GM21737 (cell line): ENCODE data around the gene ABCA4.

ENCODE experiments used
- ATAC-seq: cut with Tn5 transposase; IDR thresholded peaks from one replicate; pipeline ENCODE4 v1.9.1; 2021; ENCODE audit warnings: mild to moderate bottlenecking, moderate library complexity; ENCODE audit not compliant: unreplicated experiment

The ABCA4 gene

DNA sequence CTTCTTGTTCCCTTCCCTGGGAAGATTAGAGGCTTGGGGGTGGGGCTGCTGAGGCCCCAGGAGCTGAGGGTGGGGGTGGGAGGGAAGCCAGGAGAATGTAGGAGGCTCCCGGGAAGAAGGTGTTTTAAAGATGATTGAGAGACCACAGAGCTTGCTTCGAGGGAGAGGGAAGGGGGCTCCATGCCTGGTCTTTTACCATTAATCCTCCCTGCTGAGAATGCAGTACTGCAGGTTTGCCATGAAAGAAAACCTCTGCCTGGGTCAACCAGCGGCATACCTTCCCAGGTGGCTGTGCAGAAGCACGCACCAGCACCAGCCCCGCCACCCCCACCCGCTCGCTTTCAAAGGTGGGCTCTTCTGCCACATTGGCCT, 15.4 kb downstream of the ABCA4 start:
- ATAC-seq = no peak

DNA sequence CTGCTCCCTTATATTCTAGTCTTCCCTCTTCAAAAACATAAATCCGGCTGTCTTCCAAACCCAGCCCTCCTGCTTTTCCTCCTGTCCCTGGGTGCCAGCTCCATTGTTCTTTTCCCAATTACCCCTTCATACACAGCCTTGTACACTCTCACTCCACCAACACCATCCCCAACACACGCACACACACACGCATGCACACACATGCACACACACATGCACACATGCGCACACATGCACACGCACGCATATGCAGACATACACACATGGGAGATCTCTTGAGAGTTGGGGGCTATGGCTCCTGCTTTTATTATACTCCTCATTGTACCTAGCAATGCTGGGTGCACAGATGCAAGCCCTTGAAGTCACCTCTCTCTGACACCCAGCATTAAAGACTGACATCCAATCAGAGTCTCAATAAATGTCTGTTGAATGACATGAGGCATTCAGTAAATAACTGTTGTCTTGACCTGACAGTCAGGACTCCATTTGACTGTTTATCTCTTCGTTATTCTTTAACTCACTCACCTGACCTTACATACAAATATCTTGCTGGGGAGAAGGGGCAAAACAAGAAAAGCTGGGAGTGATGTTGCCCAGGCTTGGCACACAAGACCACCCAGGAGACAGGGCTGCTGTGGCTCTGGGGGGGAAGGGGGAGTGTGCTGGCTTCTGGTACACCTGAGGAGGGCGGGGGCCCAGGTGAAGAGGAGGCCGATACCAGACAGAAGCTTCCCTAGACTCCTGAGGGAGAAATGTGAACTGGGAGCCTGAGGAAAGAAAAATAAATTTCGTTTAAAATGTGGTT, 16.0 kb downstream of the ABCA4 start:
- ATAC-seq = no peak

DNA sequence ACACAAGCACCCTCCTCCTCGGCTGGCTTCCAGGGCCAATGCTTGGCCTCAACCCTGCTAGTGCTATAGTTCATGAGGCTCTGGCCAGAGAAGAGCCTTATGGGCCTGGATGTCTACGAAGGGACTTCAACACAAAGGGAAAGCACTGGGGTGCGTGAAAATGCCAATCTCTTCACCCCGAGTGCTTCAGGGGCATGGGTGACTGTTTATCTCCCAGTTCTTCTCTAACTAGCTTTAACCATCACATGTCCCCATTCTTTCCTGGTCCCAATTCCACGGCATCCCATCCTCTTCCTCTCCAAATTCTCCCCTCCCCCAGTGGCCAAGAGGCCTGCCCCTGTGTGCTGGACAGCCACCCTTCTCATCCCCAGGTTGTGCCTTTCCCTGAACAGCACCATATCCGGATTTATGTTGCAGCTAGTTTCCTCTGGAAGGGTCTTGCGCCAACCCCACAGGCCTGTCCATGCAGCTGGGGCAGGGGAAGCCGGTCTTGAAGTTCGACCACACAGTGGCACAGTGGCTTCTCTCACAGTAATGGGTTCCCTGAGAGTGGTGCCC, 16.7 kb downstream of the ABCA4 start:
- no peak for ATAC-seq

DNA sequence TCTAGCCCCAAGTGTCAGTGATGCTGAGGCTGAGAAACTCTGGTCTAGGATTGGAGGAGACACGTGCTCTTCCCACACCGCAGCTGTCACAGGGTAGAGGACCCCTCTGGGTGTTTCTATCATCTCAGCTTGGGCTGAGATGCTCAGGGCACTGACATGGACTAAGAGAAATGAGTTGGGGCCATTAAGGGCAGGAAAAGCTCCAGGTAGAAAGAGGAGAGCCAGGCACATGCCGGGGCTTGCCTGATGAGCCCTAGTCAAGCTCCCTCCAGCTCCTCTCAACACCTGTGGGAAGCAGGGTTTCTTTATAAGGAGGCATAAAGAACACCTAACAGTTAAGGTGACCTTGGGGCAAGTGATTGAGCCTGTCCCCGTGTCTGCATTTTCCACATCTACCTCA, 17.3 kb downstream of the ABCA4 start:
- no peak for ATAC-seq

DNA sequence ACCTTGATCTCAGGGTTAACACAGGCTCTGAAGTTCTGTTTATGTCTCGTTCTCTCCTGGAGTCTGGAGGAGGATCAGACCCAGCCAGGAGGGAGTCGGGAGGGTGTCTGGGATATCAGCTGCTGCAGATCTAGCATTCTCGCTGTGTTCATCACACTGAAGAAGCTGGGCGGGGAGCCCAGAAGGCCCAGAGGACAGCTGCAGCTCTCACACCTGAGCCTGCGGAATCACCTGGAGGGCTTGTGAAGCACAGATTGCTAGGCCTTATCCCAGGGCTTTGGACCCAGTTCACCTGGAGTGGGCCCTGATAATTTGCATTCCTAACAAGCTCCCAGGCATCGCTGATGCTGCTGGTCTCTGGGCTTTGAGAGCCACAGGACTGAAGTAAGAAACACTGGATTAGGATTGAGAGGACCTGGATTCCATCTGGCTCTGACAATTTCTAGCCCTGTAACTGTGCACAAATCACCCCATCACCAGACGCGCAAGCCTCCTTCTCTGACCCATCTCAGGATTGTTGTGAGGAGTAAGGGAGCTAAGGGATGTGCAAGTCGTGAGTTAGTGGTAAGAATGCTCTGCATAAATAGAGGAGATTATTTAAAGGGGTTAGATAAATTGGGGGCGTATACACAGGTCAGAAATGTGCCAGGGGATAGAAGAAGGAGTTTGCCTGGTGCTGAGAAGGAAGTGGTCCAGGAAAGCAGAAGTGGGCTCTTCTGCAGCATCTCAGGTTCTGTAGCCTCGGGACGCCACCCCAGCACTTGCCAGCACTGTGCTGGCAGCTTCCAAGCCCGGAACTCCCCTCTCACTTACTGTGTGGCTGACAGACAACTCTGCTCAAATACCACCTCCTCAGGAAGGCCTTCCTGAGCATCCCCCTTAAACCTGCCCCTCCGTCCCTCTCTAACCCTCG, 19.1 kb downstream of the ABCA4 start:
- ATAC-seq = no peak

DNA sequence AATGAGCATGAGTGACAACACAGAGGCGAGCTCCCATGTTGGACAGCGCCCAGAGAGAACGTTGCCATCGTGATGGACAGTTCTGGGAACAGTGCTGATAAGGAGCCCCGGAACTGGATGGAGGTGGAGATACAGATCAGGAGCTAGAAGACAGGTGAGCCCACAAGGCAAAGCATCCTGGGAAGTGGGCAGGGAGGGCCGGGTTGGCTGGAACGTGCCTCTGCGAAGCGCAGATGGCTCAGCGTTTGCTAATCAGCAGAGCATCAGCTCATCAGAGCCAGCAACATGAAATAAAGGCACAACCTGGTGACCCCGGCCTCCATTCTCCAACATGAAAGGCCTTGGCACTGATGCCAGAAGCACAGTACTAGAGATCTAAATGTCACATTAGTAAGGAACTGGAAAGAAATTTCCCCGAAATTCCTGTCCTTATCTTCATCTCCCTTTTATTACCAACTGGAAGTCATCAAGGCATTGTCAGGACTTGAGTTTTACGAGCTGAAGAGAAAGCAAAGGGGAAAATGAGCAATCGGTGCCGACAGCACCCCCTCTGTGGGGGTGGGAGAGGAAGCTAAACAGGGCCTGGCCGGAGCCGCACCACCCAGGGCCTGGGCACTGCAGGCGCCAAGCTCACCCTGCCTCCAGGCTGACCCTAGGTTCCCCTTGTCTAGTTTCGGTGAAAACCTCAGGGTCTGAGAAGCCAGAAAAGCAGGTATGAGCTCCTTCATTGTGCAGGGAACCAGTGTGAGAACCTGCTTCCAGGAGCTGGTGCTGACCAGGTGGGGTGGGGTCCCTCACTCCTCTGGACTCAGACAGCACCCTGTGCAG, 19.9 kb downstream of the ABCA4 start:
- ATAC-seq = no peak

DNA sequence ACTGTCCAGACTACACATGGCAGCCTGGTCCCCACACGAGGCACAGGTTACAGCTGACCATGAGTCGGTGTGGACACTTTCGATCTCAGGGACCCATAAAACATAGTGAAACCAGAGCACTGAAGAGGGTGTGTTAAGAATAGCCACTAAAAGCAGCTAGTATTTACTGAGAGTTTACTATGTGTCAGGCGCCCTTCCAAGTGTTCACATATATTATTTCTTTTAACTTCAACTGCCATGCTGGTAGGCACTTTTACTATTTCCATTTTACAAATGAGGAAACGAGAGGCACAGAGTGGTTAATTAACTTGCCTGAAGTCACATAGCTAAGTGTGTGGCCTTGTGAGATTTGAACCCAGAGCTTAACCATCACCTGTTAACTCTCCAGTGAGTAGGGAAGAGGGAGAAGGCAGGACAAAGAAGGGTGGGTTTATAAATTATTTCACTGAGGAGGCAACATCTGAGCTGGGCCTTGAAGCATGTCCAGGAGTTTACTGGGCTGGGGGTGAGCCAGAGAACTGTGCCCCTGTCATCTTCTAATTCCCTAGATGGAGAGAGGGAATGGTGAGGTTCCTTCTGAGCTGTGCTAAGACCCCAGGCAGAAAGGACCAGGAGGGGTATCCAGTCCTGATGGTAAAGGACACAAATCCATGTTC, 20.7 kb downstream of the ABCA4 start:
- ATAC-seq = no peak

DNA sequence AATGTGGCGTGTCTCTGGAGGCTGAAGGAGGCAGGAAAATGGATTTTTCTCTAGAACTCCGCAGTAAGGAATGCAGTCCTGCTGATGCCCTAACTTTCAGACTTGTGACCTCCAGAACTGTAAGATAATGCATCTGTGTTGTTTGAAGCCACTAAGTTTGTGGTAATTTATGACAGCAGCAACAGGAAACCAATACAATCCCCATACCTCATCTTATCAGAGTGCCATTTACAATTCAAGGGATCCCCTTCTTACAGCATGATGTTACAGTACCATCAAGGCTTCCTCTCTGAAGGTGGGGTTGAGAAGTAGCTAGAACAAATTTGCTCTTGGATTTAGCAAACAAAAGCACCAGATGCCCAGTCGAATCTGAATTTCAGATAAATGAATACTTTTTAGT, 21.6 kb downstream of the ABCA4 start:
- no peak for ATAC-seq

DNA sequence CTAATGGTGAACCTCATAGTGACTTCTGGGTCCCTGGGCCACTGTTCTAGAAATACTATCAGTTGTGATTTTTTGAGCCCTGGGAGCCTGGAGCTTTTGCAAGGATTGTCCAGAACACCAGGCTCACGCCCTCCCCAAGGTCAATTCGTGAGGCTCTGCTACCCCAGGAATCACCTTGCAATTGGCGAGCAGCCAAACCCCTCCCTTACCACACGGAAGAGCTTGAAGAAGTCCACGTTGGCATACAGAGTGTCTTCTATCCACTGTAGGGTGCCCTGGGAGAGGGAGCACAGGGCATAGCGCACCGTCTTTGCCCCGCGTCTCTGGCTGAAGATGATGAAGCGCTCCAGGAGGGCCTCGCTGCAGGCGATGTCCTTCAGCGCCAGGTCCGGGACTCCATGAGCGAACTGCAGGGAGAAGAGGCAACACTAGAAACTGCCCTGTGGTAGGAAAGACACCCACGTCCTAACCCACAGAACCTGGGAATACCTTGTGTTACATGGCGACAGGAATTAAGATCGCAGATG, 22.3 kb downstream of the ABCA4 start:
- ATAC-seq = no peak

DNA sequence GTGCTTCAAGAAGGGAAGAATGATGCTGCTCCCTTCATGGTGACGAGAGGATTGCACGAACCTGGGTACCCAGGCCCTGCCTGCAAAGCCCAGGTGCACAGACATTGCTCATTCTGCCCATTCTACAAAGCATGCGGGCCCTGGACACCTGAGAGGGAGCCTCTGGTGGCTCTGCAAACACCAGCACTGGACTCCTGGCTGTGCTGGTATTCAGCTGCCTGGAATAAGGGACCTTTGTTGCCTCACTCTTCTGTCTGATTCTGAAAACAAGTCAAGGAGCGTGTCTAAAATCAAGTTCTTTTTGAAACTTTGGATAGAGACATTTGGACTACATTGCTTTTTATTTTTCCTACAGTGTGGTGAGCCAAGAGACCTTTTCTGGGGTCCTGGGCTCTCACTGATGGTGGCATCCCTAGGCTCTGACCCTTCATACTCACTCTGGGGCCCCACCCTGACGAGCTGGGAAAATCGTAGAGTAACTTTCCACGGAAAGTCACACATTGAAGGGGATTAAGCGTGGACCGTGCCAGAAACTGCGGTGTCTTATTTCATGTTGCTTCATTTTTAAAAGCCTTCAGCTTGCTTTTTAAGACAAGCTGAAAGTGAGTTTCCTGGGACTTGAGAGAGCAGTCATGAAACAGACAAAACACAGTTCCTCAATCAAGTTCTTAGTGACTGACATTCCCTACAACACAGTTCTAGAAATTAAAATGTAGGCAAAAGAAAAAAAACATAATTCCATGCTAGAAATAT, 24.0 kb downstream of the ABCA4 start:
- no peak for ATAC-seq

DNA sequence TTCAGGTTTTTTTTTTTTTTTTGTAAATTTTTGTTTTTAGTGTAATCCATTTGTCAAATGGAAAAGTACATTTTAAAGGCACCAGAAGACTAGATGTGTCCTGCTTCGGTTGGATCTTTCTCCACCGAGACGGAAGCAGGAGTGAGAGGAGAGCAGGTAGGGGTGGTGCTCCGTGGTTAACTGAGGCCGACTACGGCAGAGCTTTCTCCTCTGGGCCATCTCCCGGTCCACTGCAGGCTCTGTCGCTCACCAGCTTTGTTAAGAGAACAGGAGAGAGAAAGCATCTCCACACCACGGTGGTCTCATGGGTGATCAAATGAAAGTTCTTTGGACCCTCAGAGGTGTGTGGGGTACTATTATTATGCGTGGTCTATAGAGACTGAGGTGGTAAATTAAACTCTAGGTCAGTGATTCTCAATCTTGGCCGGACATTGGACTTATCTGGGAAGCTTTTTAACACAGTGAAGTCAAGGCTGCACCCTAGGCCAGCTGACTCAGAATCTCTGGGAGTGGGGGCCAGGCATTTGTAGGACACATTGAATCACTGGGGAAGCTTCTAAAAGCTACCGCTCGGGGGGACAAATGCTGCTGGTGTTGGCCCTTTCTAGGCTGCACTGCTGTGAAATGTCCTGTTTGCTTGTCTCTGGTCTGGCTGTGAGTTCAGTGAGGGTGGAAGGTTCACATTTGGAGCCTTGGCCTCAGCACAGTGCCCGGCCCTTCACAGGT, 25.0 kb downstream of the ABCA4 start:
- no peak for ATAC-seq

DNA sequence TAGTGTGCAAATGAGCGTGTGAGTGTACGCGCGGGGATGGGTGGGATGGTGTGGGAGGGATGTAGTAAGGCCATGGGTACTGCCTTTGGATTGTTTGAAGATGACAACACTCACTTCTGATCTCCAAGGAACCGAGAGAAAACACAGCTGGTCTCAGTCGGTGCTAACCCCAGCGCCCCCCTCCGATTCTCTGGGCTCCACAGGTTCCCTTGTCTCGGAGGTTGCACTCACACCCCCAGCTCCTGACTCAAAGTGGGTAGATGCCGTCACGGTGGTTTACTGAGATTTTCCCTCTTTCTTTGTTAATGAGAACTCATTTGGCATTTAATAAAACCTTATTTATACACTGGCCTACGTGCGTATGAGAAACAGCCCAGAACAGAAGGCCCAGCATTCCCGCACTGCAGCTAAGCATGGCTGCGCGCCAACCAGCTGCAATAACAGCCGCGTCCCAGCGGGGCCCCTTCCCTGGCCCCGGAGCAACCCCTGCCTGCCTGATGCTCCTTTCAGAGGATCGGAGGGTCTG, 25.8 kb downstream of the ABCA4 start:
- no peak for ATAC-seq

DNA sequence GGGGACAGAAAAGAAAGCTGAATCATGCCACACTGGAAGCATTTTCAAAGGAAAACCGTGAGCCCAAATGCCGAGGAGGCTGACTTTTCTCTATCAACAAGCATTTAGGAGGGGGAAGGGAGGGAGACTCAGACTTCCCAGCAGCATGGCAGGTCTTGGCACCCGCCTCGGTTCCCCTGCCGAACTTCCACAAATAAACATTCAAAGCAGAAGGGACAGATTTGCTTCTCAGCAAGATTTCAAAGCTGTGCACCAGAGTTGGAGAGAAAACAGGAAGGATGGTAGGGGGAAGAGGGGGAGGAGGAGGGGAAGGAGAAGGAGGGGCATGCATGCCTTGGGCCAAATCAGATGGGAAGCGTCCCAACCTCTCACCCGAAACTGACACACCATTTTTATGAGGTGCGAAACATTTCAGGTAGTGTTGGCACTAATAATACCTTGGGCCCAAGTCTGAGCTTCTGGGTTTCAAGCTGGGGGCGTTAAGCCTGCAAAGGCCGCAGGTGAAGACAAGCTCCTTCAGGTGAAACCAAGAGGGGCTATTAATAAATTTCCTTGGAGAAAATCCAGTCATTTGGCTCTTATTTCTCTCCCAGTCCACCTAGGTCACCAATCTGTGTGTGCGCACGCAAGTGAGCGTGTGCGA, 26.4 kb downstream of the ABCA4 start:
- no peak for ATAC-seq

DNA sequence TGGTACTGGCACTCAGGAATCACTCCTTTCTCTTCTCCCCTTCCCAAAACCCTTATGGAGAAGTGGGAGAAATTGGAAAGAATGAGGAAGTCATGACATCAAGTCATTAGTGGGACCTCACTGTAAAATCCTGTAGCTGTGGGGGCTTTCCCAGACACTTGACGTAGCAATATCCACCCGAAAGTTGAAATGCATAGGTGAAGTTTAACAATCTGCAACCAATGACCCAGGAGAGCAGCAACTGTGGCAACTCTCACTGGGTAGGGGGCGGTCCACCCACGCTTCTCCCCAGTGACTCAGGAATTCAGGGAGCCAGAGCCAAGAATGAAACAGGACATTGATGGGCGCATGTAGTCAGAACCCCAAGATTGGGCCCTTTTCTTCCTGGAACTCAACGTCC, 27.0 kb downstream of the ABCA4 start:
- ATAC-seq = no peak

DNA sequence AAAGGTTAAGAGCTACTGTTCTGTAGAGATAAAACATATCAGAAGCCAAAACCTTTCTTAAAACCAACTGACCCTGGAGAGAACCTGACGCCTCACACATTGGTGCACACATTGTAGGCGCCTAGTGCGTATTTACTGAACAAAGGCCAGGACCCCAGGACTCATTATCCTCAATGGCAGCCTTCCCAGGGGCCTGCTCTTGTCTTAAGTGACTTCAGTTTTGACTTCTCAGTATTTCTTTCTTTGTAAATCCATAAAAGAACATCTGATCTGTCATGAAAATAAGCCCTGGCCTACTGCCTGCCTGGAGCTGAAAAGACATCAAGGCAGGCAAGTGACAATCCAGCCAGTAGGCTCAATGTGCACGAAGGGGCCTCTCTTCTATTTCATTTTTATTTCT, 27.6 kb downstream of the ABCA4 start:
- no peak for ATAC-seq

DNA sequence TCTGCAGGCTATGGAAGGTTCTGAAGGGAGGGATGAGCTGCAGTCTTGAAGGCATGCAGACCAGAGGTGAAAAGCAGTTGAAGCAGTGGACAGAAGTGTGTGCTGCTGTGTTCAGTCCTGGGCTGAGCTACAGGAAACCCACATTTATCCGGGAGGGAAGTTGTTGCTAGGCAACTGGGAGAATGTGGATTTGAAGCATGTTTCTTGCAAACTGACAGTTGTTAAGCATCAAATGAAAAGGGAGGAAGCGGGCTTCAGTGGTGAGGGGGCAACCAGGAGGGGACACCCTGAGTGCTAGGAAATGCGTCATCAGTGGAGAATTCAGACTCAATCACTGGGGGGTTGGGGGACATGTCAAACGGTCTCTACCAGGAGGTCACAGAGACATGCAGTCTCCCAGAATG, 28.7 kb downstream of the ABCA4 start:
- no peak for ATAC-seq

DNA sequence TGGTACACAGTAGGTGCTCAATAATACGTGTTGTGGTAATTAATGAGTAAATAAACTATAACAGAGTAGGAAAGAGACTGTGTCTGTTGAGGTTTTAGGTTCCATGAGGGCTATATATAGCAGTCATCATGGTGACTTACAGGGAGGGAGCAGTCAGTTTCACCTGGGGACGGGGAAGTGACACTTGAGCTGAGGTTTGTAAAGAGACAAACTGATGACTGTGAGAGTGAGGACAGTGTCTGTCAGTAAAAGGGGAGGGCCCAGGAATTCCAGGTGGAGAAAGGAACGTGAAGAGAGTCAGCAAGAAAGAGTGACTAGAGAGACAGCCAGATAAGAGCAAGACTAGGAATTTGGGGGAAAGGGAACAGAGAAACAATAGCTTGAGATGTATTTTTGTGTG, 30.2 kb downstream of the ABCA4 start:
- ATAC-seq = no peak

DNA sequence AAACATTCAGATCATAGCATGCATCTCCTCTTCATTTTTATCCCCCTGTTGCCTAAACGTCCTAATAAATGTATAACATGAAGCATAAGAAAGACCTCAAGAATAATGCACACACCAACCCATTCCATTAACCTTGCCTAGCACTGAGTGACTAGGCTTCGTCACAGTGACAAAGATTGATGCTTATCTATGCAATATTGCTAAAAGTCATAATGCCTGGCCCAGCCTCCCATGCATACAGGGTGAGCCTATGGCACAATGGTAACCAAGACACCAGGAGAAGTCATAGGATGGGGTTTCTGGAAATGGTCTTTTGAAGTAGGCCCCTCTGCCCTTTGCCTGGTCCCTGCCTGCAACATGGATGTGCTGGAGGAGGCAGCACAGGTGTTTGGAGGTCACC, 33.8 kb downstream of the ABCA4 start:
- no peak for ATAC-seq
